ENCODE data around the gene CLNK.

Gene CLNK

DNA sequence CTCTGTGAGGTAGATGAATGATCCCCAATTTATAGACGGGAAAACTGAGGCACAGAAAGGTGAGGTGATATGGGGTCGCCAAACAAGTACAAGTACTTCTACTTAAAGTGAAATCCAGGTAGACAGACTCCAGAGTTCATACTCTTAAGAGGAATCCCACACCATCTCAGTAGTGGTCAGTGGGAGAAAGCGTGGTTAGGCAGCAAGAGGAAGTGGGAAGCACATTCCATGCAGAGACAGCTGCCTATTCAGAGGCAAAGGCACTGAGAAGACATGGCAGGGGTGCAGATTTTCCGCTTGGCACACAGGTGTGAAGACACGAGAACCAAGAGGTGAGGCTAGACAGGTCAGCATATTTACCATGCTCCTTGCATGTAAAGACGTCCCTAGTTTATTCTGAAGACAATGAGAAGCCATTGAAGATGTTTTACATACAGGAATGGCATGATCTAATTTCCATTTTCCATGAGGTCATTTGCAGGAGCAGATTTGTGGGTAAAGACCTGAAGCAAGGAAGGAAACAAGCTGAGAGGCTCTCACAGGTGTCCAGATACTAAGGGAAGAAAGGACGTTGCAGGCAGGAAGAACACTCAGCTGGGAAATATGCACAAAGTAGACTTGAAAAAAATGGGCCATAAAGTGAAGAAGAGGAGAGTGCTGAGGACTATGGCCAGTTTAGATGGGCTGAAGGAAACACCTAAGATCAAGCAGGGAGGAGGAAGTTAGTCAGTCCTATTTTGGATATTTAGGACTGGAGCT is 17.3 kb upstream of the CLNK start:
- H3K9ac ChIP-seq (ENCODE audit: insufficient read length, low read depth) = no peak overlapping the region
- DNase-seq (ENCODE audit: low read depth, low spot score) = no peak

DNA sequence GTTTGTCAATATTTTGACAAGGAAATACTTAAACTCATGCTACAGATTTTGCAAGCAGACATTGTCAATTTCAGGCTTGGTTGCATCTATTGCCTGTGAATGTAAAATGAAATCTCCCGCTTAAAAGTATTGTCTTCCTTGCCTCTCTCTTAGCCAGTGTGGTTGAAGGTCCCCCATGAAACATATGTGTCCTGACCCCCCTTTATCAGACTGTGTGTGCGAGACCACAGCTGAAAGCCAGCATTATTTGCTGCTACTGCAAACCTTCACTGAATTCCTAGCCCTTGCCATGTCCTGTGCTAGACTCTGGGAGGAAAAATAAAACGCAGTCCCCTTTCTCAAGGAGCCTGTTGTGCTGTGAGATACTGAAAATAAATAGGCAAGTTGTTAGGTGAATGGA is 16.6 kb upstream of the CLNK start:
- Histone ChIP-seq H3K36me3 (ENCODE audit: insufficient read depth, insufficient read length, low read length) (no peaks in the 10 kb centered on the region), H3K9ac (ENCODE audit: insufficient read length, low read depth) (no peak overlapping the region), H3K27me3 (ENCODE audit: insufficient read depth, insufficient read length) (no peaks in the 10 kb centered on the region), H3K9me3 (ENCODE audit: insufficient read depth, low read length) (no peaks in the 10 kb centered on the region), H3K4me1 (ENCODE audit: insufficient read depth, insufficient read length) (no peaks in the 10 kb centered on the region), H3K4me3 (ENCODE audit: insufficient read length, low read depth) (no peak overlapping the region)
- TF ChIP-seq YY1 (IDR thresholded peaks at IDR 0.05; ENCODE audit: insufficient read depth, insufficient read length) = no peak
- no peak for TF ChIP-seq ZNF274 (IDR thresholded peaks at IDR 0.05; ENCODE audit: low read depth, low read length)
- no peak for TF ChIP-seq SUZ12 (IDR thresholded peaks at IDR 0.05; ENCODE audit: extremely low read depth, insufficient read depth, insufficient read length)
- no peak for DNase-seq (ENCODE audit: low read depth, low spot score)

More for the DNA sequence above, 17.3 kb upstream of the CLNK start:
- H3K36me3 ChIP-seq (ENCODE audit: insufficient read depth, insufficient read length, low read length) = no peaks in the 10 kb centered on the region
- TF ChIP-seq SUZ12 (IDR thresholded peaks at IDR 0.05; ENCODE audit: extremely low read depth, insufficient read depth, insufficient read length) (no peak), YY1 (IDR thresholded peaks at IDR 0.05; ENCODE audit: insufficient read depth, insufficient read length) (no peak), ZNF274 (IDR thresholded peaks at IDR 0.05; ENCODE audit: low read depth, low read length) (no peak)
- H3K4me3 ChIP-seq (ENCODE audit: insufficient read length, low read depth) = no peak overlapping the region
- no peaks in the 10 kb centered on the region for H3K9me3 ChIP-seq (ENCODE audit: insufficient read depth, low read length)
- H3K27me3 ChIP-seq (ENCODE audit: insufficient read depth, insufficient read length) = no peaks in the 10 kb centered on the region
- no peaks in the 10 kb centered on the region for H3K4me1 ChIP-seq (ENCODE audit: insufficient read depth, insufficient read length)

GRCh38 chr4:10698172-10698571 is 13.6 kb upstream of the CLNK start:
- TF ChIP-seq ZNF274 (IDR thresholded peaks at IDR 0.05; ENCODE audit: low read depth, low read length) (no peak), YY1 (IDR thresholded peaks at IDR 0.05; ENCODE audit: insufficient read depth, insufficient read length) (no peak)
- Histone ChIP-seq H3K9me3 (ENCODE audit: insufficient read depth, low read length) (no peaks in the 10 kb centered on the region), H3K36me3 (ENCODE audit: insufficient read depth, insufficient read length, low read length) (no peaks in the 10 kb centered on the region), H3K4me3 (ENCODE audit: insufficient read length, low read depth) (no peak overlapping the region), H3K4me1 (ENCODE audit: insufficient read depth, insufficient read length) (no peaks in the 10 kb centered on the region), H3K9ac (ENCODE audit: insufficient read length, low read depth) (no peak overlapping the region), H3K27me3 (ENCODE audit: insufficient read depth, insufficient read length) (no peaks in the 10 kb centered on the region)
- no peak for DNase-seq (ENCODE audit: low read depth, low spot score)

- Histone ChIP-seq H3K36me3 (ENCODE audit: insufficient read depth, insufficient read length, low read length) (no peaks in the 10 kb centered on the region), H3K9ac (ENCODE audit: insufficient read length, low read depth) (no peak overlapping the region), H3K4me3 (ENCODE audit: insufficient read length, low read depth) (no peak overlapping the region), H3K27me3 (ENCODE audit: insufficient read depth, insufficient read length) (no peaks in the 10 kb centered on the region), H3K9me3 (ENCODE audit: insufficient read depth, low read length) (no peaks in the 10 kb centered on the region), H3K4me1 (ENCODE audit: insufficient read depth, insufficient read length) (no peaks in the 10 kb centered on the region)
- TF ChIP-seq YY1 (IDR thresholded peaks at IDR 0.05; ENCODE audit: insufficient read depth, insufficient read length) (no peak), SUZ12 (IDR thresholded peaks at IDR 0.05; ENCODE audit: extremely low read depth, insufficient read depth, insufficient read length) (no peak), ZNF274 (IDR thresholded peaks at IDR 0.05; ENCODE audit: low read depth, low read length) (no peak)
- DNase-seq (ENCODE audit: low read depth, low spot score) = no peak
Measured at GRCh38 chr4:10697086-10697485, 12.5 kb upstream of the CLNK start.

DNA sequence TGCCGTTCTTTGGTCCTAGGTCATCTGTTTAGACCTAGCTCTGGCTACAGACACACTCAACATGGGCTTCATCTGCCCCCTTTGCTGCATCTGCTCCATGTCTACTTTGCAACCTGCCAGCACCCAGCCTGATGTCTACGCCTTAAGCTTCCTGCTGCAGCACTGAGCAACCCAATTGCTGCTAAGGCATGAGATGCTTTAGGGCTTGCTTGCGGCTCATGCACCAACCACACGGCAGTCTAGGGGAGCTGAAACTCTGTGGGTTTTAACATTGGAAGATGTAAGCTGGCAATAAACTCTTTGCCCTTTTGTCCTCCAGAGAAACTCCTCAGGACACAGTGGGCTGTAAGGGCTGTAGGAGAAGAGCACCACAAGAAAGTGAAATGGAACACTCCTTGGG is 11.7 kb upstream of the CLNK start:
- Histone ChIP-seq H3K9me3 (ENCODE audit: insufficient read depth, low read length) (no peaks in the 10 kb centered on the region), H3K27me3 (ENCODE audit: insufficient read depth, insufficient read length) (no peaks in the 10 kb centered on the region), H3K4me1 (ENCODE audit: insufficient read depth, insufficient read length) (no peaks in the 10 kb centered on the region), H3K4me3 (ENCODE audit: insufficient read length, low read depth) (no peak overlapping the region), H3K36me3 (ENCODE audit: insufficient read depth, insufficient read length, low read length) (no peaks in the 10 kb centered on the region), H3K9ac (ENCODE audit: insufficient read length, low read depth) (no peak overlapping the region)
- no peak for TF ChIP-seq YY1 (IDR thresholded peaks at IDR 0.05; ENCODE audit: insufficient read depth, insufficient read length)
- TF ChIP-seq SUZ12 (IDR thresholded peaks at IDR 0.05; ENCODE audit: extremely low read depth, insufficient read depth, insufficient read length) = no peak
- no peak for TF ChIP-seq ZNF274 (IDR thresholded peaks at IDR 0.05; ENCODE audit: low read depth, low read length)
- no peak for DNase-seq (ENCODE audit: low read depth, low spot score)

- H3K36me3 ChIP-seq (ENCODE audit: insufficient read depth, insufficient read length, low read length) = no peaks in the 10 kb centered on the region
- TF ChIP-seq ZNF274 (IDR thresholded peaks at IDR 0.05; ENCODE audit: low read depth, low read length) (no peak), YY1 (IDR thresholded peaks at IDR 0.05; ENCODE audit: insufficient read depth, insufficient read length) (no peak)
- no peak overlapping the region for H3K9ac ChIP-seq (ENCODE audit: insufficient read length, low read depth)
- no peak for DNase-seq (ENCODE audit: low read depth, low spot score)
- no peaks in the 10 kb centered on the region for H3K27me3 ChIP-seq (ENCODE audit: insufficient read depth, insufficient read length)
- H3K4me1 ChIP-seq (ENCODE audit: insufficient read depth, insufficient read length) = no peaks in the 10 kb centered on the region
- no peak overlapping the region for H3K4me3 ChIP-seq (ENCODE audit: insufficient read length, low read depth)
- H3K9me3 ChIP-seq (ENCODE audit: insufficient read depth, low read length) = no peaks in the 10 kb centered on the region
Measured at GRCh38 chr4:10694828-10695209, 10.3 kb upstream of the CLNK start.

- Histone ChIP-seq H3K27me3 (ENCODE audit: insufficient read depth, insufficient read length) (no peaks in the 10 kb centered on the region), H3K9me3 (ENCODE audit: insufficient read depth, low read length) (no peaks in the 10 kb centered on the region), H3K4me3 (ENCODE audit: insufficient read length, low read depth) (no peak overlapping the region), H3K4me1 (ENCODE audit: insufficient read depth, insufficient read length) (no peaks in the 10 kb centered on the region), H3K9ac (ENCODE audit: insufficient read length, low read depth) (no peak overlapping the region), H3K36me3 (ENCODE audit: insufficient read depth, insufficient read length, low read length) (no peaks in the 10 kb centered on the region)
- no peak for DNase-seq (ENCODE audit: low read depth, low spot score)
- TF ChIP-seq ZNF274 (IDR thresholded peaks at IDR 0.05; ENCODE audit: low read depth, low read length) (no peak), YY1 (IDR thresholded peaks at IDR 0.05; ENCODE audit: insufficient read depth, insufficient read length) (no peak), SUZ12 (IDR thresholded peaks at IDR 0.05; ENCODE audit: extremely low read depth, insufficient read depth, insufficient read length) (no peak)
Measured at GRCh38 chr4:10694151-10694827, 9.7 kb upstream of the CLNK start.
